Transverse colon (tissue), 4 donors: ENCODE measurements around the gene RAI1. TPM values are rescaled to one million over a fixed set of nuclear protein-coding genes. Genes with fewer than 3 reads are reported as not detected.
A peak's percentile ranks its signal among the peaks of the same experiment; 100 is the strongest.

Source experiments
- DNase-seq: peaks from one replicate; pipeline ENCODE4 v3.0.0-alpha.2; 2019
- H3K27ac ChIP-seq, 4 donors: fragments of 200-600 bp; sonication (generic); 2 replicates each; pipeline ENCODE4 v1.5.1; 2016 to 2018; ENCODE audit warnings: inconsistent platforms in 4 of 4
- H3K27me3 ChIP-seq: fragments of 200-600 bp; sonication (generic); 2 replicates; pipeline ENCODE4 v1.5.1; 2017; ENCODE audit warnings: inconsistent platforms
- H3K36me3 ChIP-seq, 4 donors: fragments of 200-600 bp; sonication (generic); 2 replicates each; pipeline ENCODE4 v1.5.1; 2017 to 2019; ENCODE audit warnings: inconsistent platforms in 4 of 4
- H3K4me1 ChIP-seq, 4 donors: fragments of 200-600 bp; sonication (generic); 2 replicates each; pipeline ENCODE4 v1.5.1; 2017 to 2020; ENCODE audit warnings: inconsistent platforms in 4 of 4
- H3K4me3 ChIP-seq, 4 donors: fragments of 200-600 bp; sonication (generic); 1 replicate in 1 of 4; 2 replicates in 3 of 4; pipeline versions ENCODE4 v1.5.1 to v1.6.1; 2017 to 2019; ENCODE audit warnings: inconsistent platforms in 4 of 4
- H3K9me3 ChIP-seq, 2 donors: fragments of 200-600 bp; sonication (generic); 2 replicates each; pipeline ENCODE4 v1.5.1; 2017 to 2019; ENCODE audit warnings: inconsistent platforms in 2 of 2
- EP300 ChIP-seq: sonication (generic); formaldehyde crosslinking; IDR thresholded peaks from one replicate; pipeline ENCODE4 v1.6.1; 2017; ENCODE audit warnings: antibody characterized with exemption, low read depth
- POLR2A ChIP-seq: fragments of 450-650 bp; IDR thresholded peaks from one replicate; pipeline ENCODE4 v1.6.1; 2016; ENCODE audit warnings: antibody characterized with exemption, mild to moderate bottlenecking, moderate library complexity
- POLR2AphosphoS5 ChIP-seq, 3 donors: sonication (generic); formaldehyde crosslinking; IDR thresholded peaks; one replicate each; pipeline ENCODE4 v1.6.1; 2016; ENCODE audit warnings: antibody characterized with exemption in 3 of 3
- WGBS, 2 donors: methylation state at CpG; one replicate each; pipeline ENCODE4 v1.1.5; 2018; ENCODE audit warnings: low coverage in 1 of 2; 5-methylcytosine and 5-hydroxymethylcytosine counted together
- in situ Hi-C, 4 donors: fragments of 200-750 bp; cut with MboI; loops; one replicate each; pipeline versions ENCODE4 v1.15.0 to v1.15.1; 2017; ENCODE audit warnings: low sequenced_read_pairs in 3 of 4, low pct_ligation_motif_present in 1 of 4, low pct_unique_long_range_greater_than_20kb in 1 of 4
- intact Hi-C: fragments of 100-400 bp; cut with DNase I; formaldehyde crosslinking; loops from one replicate; pipeline ENCODE4 v1.15.1; 2023; ENCODE audit warnings: low total_unique reads
- total RNA-seq, 4 donors: library from RNA; depleted of rRNA; stranded (reverse); fragments of >200 nt; gene quantifications; one replicate each; pipeline ENCODE4 v1.1.0, GENCODE V29; 2016
- TF ChIP-seq, protein P1 (sequence below), 5 experiments: fragments of 200-600 bp in 3 of 5; fragments of 450-650 bp in 2 of 5; sonication (generic) in 3 of 5; IDR thresholded peaks; 1 replicate in 2 of 5; 2 replicates in 3 of 5; pipeline ENCODE4 v1.5.1; 2016 to 2017; ENCODE audit warnings: antibody characterized with exemption in 5 of 5, inconsistent platforms in 3 of 5, mild to moderate bottlenecking in 2 of 5, moderate library complexity in 1 of 5

RAI1 gene
- total RNA-seq, 4 donors from 2014 or later, result 14.1 to 163 (median 34.6) TPM

DNA sequence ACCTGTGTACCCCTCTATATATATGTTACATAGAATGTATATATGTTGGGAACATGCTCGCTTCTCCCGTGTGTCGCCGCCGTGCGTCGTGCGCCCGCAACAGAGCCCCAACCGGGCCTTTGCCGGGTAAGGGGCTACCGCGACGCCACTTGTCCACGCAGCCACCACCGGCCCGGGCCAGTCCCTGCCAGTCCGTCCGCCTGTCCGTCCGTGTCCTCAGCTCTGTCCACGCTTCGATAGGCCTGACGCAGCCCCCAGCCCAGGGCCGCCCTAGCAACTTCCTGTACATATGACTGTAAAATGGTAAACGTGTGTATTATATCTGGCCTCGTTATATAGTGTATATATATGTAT, 129.6 kb downstream of the RAI1 start:
- in situ Hi-C loops, result no loop called here

DNA sequence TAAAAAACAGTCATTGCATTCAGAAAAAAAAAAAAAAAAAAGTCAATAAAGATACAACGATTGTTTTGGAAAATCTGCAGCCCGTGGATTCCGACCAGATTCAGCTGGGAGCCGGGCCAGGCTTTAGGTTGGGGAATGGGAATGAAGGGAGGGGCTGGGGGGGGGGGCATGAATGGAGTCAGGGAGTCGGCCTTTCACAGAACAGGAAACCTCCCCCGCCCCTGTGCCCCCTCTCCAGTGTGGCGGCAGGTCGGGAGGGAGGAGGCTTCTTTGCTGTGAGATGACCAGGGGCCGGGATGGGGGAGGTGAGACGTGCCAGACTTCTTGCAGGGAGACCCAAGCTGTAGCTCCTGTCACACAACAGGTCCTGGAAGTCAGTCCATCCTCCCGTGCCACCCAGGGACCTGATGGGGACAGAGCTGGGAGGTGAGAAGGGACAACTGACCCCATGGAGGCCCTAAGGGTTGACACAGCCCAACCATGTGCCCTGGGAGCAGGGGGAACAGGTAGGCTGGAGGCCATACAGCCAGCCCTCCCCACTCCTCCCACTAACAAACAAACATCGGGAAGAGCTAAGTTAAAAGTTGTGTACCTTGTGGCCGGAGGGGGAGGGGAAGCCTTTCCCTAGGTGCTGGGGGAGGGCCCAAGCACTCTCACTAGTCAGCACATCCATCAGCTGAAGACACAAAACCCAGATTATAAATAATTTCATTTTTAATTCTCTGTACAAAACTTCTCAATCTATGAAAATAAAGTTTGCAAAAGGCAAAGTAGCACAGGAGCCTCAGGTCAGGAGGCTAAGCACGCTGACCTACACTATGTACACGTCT, 130.3 kb downstream of the RAI1 start:
- Histone ChIP-seq H3K4me1 (peaks cover 3 to 29% (median 17%) of the 10 kb centered on the region in 4 donors), H3K27ac (peak overlapping the region; percentile 34 to 60 (median 46)), H3K36me3 (peaks cover 0 to 26% (median 2%) of the 10 kb centered on the region in 4 donors), H3K4me3 (no peak overlapping the region), H3K9me3 (no peaks in the 10 kb centered on the region), H3K27me3 (no peaks in the 10 kb centered on the region)
- 51 to 65% methylated on average over 11 to 15 of the region's 15 CpGs for WGBS, 2 donors
- in situ Hi-C loops (no loop called here), intact Hi-C loops (loop anchor here (2.0 to 10.0 kb wide), 2 partner anchors 49 to 113 kb away; no protein-coding TSS in a partner anchor)
- no peak for DNase-seq
- no peak for TF ChIP-seq POLR2AphosphoS5 (IDR thresholded peaks at IDR 0.05)
- no peak for TF ChIP-seq POLR2A
- TF ChIP-seq, protein P1, sequence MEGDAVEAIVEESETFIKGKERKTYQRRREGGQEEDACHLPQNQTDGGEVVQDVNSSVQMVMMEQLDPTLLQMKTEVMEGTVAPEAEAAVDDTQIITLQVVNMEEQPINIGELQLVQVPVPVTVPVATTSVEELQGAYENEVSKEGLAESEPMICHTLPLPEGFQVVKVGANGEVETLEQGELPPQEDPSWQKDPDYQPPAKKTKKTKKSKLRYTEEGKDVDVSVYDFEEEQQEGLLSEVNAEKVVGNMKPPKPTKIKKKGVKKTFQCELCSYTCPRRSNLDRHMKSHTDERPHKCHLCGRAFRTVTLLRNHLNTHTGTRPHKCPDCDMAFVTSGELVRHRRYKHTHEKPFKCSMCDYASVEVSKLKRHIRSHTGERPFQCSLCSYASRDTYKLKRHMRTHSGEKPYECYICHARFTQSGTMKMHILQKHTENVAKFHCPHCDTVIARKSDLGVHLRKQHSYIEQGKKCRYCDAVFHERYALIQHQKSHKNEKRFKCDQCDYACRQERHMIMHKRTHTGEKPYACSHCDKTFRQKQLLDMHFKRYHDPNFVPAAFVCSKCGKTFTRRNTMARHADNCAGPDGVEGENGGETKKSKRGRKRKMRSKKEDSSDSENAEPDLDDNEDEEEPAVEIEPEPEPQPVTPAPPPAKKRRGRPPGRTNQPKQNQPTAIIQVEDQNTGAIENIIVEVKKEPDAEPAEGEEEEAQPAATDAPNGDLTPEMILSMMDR (IDR thresholded peaks at IDR 0.05), result no peak
- TF ChIP-seq EP300, result no peak

More for the DNA sequence above, 129.6 kb downstream of the RAI1 start:
- Histone ChIP-seq H3K4me1 (peaks cover 3 to 29% (median 17%) of the 10 kb centered on the region in 4 donors), H3K9me3 (no peaks in the 10 kb centered on the region), H3K27me3 (no peaks in the 10 kb centered on the region), H3K27ac (peak overlapping the region; percentile 55 to 84 (median 74)), H3K36me3 (peaks cover 0 to 23% (median 0%) of the 10 kb centered on the region in 4 donors), H3K4me3 (no peak overlapping the region)
- intact Hi-C loops, result loop anchor here (10.0 kb wide), 1 partner anchor 114 kb away; no protein-coding TSS in a partner anchor
- DNase-seq, result no peak
- 78 to 83% methylated on average over 14 to 27 of the region's 27 CpGs for WGBS, 2 donors
- TF ChIP-seq EP300, result no peak
- no peak for TF ChIP-seq POLR2AphosphoS5 (IDR thresholded peaks at IDR 0.05)
- TF ChIP-seq, protein P1 (IDR thresholded peaks at IDR 0.05), result no peak
- no peak for TF ChIP-seq POLR2A

DNA sequence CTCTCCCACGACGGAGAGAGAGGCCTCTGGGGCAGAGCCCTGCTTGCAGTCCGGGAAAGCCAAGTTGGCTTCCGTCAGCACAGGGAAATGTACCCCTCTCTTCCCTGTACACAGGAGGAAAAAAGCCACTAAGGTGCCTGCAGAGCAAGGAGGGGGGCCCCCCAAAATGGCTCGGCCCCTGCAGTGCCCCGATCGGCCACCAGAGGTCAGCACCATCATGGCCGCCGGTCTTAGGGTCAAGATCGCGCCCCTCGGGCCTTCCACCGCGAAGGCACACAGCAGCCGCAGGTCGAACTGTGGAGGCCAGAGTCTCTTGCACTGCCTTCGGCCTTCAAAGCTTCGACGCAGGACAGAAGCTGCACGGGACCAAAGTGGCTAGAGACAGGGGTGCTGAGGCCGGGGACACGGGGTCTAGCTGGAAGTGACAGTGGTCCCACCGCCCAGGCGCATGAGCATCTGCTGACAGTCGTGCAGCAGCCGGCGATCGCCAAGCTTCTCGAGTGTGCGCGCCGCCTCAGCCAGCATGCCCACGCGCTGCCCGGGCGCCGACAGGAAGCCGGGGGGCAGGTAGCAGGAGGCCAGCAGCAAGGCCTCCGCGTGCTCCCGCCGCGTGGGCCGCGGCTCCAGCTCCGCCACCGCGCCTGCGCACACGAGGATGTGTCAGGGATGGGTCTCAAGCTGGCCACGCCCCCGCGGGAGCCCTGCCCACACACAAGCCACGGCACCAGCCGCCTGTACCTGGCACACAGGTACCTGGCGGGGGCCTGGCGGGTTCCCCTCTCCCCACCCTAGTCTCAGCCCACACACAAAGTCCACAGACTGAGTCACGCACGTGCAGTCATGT, 131.2 kb downstream of the RAI1 start:
- TF ChIP-seq EP300 (no peak), POLR2AphosphoS5 (IDR thresholded peaks at IDR 0.05) (peak in 1 of 3 donors; percentile 15), POLR2A (no peak)
- TF ChIP-seq, protein P1 (IDR thresholded peaks at IDR 0.05), result peak; percentile 99 to 100 (median 100)
- Histone ChIP-seq H3K9me3 (no peaks in the 10 kb centered on the region), H3K27ac (peak overlapping the region; percentile 34 to 60 (median 46)), H3K4me1 (peaks cover 3 to 29% (median 17%) of the 10 kb centered on the region in 4 donors), H3K4me3 (no peak overlapping the region), H3K27me3 (no peaks in the 10 kb centered on the region), H3K36me3 (peaks cover 0 to 34% (median 6%) of the 10 kb centered on the region in 4 donors)
- in situ Hi-C loops, result no loop called here
- DNase-seq, result peak; percentile 74
- WGBS, 2 donors, result 55 to 56% methylated on average over 4 to 38 of the region's 59 CpGs
- intact Hi-C loops, result loop anchor here (2.0 to 10.0 kb wide), 2 partner anchors 48 to 112 kb away; no protein-coding TSS in a partner anchor
